Esophagus muscularis mucosa (tissue), 4 donors: ENCODE data around the gene NSL1.

Experiments
- EP300 ChIP-seq: sonication (generic); formaldehyde crosslinking; IDR thresholded peaks from one replicate; pipeline ENCODE4 v1.6.1; 2017; ENCODE audit warnings: antibody characterized with exemption
- POLR2A ChIP-seq: fragments of 450-650 bp; IDR thresholded peaks from one replicate; pipeline ENCODE4 v1.6.1; 2017; ENCODE audit warnings: antibody characterized with exemption, moderate library complexity, mild to moderate bottlenecking, low read depth
- POLR2AphosphoS5 ChIP-seq, 2 donors: sonication (generic); formaldehyde crosslinking; IDR thresholded peaks; one replicate each; pipeline ENCODE4 v1.6.1; 2017; ENCODE audit warnings: antibody characterized with exemption in 2 of 2
- TF ChIP-seq, protein P1 (sequence below), 3 experiments: fragments of 200-600 bp in 2 of 3; fragments of 450-650 bp in 1 of 3; sonication (generic) in 2 of 3; IDR thresholded peaks; one replicate each; pipeline ENCODE4 v1.5.1; 2017 to 2019; ENCODE audit warnings: antibody characterized with exemption in 3 of 3, mild to moderate bottlenecking in 2 of 3, moderate library complexity in 1 of 3

DNA sequence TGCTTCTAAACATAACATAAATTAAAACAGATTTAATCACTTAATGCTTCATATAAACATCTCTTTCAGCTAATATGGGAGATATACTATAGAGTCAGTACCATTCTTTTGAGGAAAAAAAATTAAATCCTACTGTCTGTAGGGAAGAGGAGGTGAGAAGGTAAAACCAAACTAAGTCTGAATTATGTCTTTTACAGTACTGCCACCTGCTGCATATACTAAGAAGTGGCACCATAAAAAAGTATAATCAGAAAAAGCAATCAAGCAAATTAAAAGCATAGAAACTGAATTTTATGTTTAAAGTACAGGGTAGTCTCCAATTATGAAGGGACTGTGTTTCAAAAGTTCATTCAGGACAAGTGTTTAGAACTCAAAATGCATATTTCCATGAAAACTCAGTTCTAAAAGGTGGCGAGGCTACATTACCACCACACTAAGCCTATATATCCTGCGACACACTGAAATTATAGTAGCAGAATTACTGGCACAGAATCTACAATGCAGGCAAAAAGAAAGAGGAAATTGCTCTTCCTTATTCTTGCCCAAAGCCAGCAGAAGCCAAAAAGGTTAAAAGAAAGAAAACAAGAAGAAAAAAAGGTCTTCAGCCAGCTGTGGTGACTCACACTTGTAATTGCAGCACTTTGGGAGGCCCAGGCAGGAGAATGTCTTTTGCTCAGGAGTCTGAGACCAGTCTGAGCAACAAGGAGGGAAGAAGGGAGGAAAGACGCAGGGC lies 9.0 kb downstream of the NSL1 start:
- TF ChIP-seq, protein P1, sequence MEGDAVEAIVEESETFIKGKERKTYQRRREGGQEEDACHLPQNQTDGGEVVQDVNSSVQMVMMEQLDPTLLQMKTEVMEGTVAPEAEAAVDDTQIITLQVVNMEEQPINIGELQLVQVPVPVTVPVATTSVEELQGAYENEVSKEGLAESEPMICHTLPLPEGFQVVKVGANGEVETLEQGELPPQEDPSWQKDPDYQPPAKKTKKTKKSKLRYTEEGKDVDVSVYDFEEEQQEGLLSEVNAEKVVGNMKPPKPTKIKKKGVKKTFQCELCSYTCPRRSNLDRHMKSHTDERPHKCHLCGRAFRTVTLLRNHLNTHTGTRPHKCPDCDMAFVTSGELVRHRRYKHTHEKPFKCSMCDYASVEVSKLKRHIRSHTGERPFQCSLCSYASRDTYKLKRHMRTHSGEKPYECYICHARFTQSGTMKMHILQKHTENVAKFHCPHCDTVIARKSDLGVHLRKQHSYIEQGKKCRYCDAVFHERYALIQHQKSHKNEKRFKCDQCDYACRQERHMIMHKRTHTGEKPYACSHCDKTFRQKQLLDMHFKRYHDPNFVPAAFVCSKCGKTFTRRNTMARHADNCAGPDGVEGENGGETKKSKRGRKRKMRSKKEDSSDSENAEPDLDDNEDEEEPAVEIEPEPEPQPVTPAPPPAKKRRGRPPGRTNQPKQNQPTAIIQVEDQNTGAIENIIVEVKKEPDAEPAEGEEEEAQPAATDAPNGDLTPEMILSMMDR (IDR thresholded peaks at IDR 0.05), result peak; percentile 49 to 63 (median 50)
- TF ChIP-seq EP300 (no peak), POLR2AphosphoS5 (IDR thresholded peaks at IDR 0.05) (no peak), POLR2A (no peak)
